GM19239 (cell line): ENCODE measurements around the gene ABCB1.

ENCODE experiments used
- DNase-seq: peaks from one replicate; pipeline ENCODE4 v3.0.0; 2011; ENCODE audit warnings: low spot score; ENCODE audit not compliant: insufficient read length
- FAIRE-seq: peaks from 2 replicates; lab custom pipeline; 2011; peaks lifted over from hg19 to GRCh38; lab: Jason Lieb, UNC

ABCB1 gene

GRCh38 chr7:87600130-87601124 is at the start of gene ABCB1:
ABCB1 (minus strand) TSS chr7:87600884; CDS start chr7:87600184, 700 bp downstream.
- FAIRE-seq: peak; percentile 81

GRCh38 chr7:87648316-87648715 is 47.6 kb upstream of the ABCB1 start:
- no peak for FAIRE-seq
- DNase-seq: no peak

More at GRCh38 chr7:87600130-87601124, at the start of gene ABCB1:
- peak; percentile 15 for DNase-seq

GRCh38 chr7:87645446-87645845 is 44.8 kb upstream of the ABCB1 start:
- no peak for DNase-seq
- FAIRE-seq: no peak

- DNase-seq (no peak), FAIRE-seq (no peak)
Observed at GRCh38 chr7:87635921-87636320, 35.2 kb upstream of the ABCB1 start.

GRCh38 chr7:87628780-87629569 is 28.3 kb upstream of the ABCB1 start:
- FAIRE-seq: no peak
- no peak for DNase-seq

- no peak for DNase-seq
Observed at GRCh38 chr7:87627634-87627994, 26.9 kb upstream of the ABCB1 start.

GRCh38 chr7:87625101-87625500 is 24.4 kb upstream of the ABCB1 start:
- no peak for DNase-seq
- FAIRE-seq: no peak

More at GRCh38 chr7:87627634-87627994, 26.9 kb upstream of the ABCB1 start:
- no peak for FAIRE-seq

GRCh38 chr7:87624628-87625027 is 23.9 kb upstream of the ABCB1 start:
- DNase-seq: no peak
- no peak for FAIRE-seq

GRCh38 chr7:87615197-87615596 is 14.5 kb upstream of the ABCB1 start:
- FAIRE-seq: no peak
- DNase-seq: no peak

GRCh38 chr7:87609916-87610315 is 9.2 kb upstream of the ABCB1 start:
- no peak for DNase-seq
- FAIRE-seq: no peak

- DNase-seq (no peak), FAIRE-seq (no peak)
Observed at GRCh38 chr7:87608431-87608830, 7.7 kb upstream of the ABCB1 start.

- no peak for DNase-seq
- FAIRE-seq: no peak
Observed at GRCh38 chr7:87604264-87604663, 3.6 kb upstream of the ABCB1 start.

- DNase-seq (peak; percentile 48), FAIRE-seq (peak; percentile 97)
Observed at GRCh38 chr7:87599336-87599735, 1.3 kb downstream of the ABCB1 start.

GRCh38 chr7:87598234-87599009 is 2.3 kb downstream of the ABCB1 start:
- DNase-seq (no peak), FAIRE-seq (no peak)

GRCh38 chr7:87596696-87597095 is 4.0 kb downstream of the ABCB1 start:
- DNase-seq (no peak), FAIRE-seq (no peak)

- DNase-seq (no peak), FAIRE-seq (no peak)
Observed at GRCh38 chr7:87596136-87596535, 4.5 kb downstream of the ABCB1 start.

GRCh38 chr7:87592300-87592699 is 8.4 kb downstream of the ABCB1 start:
- no peak for FAIRE-seq
- DNase-seq: no peak

- DNase-seq (no peak), FAIRE-seq (no peak)
Observed at GRCh38 chr7:87591211-87591610, 9.5 kb downstream of the ABCB1 start.

- DNase-seq (no peak), FAIRE-seq (no peak)
Observed at GRCh38 chr7:87590578-87590977, 10.1 kb downstream of the ABCB1 start.

GRCh38 chr7:87589631-87590030 is 11.1 kb downstream of the ABCB1 start:
- DNase-seq (no peak), FAIRE-seq (no peak)
